SH-SY5Y (cell line): ENCODE measurements around the gene KRT3.

Experiments
- GATA2 ChIP-seq: IDR thresholded peaks from 2 replicates; pipeline ENCODE4 v1.6.1; 2011; ENCODE audit warnings: mild to moderate bottlenecking, low read depth, low read length
- GATA3 ChIP-seq: IDR thresholded peaks from 2 replicates; pipeline ENCODE4 v1.6.1; 2011; ENCODE audit warnings: low read depth, mild to moderate bottlenecking, low read length, moderate library complexity

GRCh38 chr12:52742822-52743457 lies 53.0 kb downstream of the KRT3 start:
- TF ChIP-seq GATA2 (no peak), GATA3 (no peak)
